HG03520 (cell line): ENCODE measurements around the gene RHOH.
"Not testable (repeated sequence)": the region's sequence is repeated elsewhere in the genome, so short reads cannot be mapped to it uniquely, and the experiment has no call there.

Experiments used
- ATAC-seq: cut with Tn5 transposase; IDR thresholded peaks from one replicate; pipeline ENCODE4 v1.9.1; 2021; ENCODE audit warnings: mild to moderate bottlenecking, moderate library complexity; ENCODE audit not compliant: unreplicated experiment

The RHOH gene, protein sequence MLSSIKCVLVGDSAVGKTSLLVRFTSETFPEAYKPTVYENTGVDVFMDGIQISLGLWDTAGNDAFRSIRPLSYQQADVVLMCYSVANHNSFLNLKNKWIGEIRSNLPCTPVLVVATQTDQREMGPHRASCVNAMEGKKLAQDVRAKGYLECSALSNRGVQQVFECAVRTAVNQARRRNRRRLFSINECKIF

DNA sequence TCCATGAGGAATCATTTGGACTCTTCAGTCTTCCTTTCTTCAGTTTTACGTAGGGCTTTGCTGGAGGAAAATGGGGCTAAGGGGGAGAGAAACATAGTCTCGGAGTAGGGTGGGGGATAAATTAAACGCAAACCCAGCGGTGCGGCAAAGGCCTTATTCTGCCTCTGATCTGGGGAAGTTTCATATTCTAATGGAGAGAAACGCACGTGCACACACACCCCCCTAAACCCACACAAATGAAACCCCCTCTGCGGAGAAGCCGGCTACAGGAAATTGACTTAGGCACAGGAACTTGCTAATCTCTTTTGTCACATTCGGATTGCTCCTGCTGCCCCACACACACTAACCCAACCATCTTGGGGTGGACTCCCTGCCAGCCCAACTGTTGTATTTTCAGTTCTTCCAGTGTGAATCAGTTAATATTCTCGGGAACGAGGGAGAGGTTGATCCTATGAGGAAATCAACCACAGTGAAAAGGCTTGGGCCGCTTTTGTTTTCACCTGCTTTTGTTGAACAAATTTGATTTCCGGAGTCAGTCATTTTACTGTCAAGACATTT is at the start of gene RHOH:
RHOH (plus strand) TSS at position 308 of the 558 bp plus-strand sequence. CDS start 46,356 bp downstream, outside the sequence.
- ATAC-seq = no peak

DNA sequence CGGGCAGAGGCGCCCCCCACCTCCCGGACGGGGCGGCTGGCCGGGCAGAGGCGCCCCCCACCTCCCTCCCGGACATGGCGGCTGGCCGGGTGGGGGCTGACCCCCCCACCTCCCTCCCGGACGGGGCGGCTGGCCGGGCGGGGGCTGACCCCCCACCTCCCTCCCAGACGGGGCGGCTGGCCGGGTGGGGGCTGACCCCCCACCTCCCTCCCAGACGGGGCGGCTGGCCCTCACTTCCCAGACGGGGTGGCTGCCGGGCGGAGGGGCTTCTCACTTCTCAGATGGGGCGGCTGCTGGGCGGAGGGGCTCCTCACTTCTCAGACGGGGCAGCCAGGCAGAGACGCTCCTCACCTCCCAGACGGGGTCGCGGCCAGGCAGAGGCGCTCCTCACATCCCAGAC is 49.3 kb upstream of the RHOH start:
- ATAC-seq = not testable (repeated sequence)

DNA sequence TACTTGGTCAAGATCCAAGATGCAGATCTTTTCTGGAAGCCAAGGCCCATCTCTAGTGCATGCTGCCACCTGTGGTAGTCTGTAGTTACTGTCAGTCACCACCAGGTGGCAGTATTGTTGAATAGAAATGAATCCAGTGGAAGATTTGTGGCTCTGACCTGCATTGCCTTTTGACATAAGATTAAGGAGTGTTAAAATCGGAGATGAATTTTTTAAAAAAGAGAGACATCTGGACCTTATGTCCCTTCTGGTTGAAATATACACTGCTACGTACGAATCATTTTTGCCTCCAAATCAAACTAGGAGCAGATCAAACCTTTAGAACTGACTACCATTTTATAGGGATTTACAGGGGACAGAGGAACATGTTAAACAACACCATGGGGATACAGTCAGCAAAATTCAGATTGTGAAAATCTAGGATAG is 46.9 kb upstream of the RHOH start:
- no peak for ATAC-seq

DNA sequence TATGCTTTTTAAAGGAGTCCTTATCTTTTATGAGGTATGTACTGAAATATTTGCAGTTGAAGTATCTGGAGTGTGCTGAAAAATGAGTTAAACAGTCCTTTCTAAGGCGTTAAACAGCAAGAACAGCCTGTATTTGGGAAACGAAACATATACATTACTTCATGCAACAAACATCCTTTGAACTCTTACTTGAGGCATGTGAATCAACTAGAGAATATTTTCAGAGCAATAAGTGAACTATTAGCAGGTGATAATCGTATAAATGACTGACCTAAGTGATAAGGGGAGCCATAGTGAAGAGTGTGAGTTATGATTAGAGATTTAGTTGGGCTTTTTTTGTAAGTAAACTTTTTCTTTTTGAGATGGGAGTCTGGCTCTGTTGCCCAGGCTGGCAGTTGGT is 45.9 kb upstream of the RHOH start:
- no peak for ATAC-seq

DNA sequence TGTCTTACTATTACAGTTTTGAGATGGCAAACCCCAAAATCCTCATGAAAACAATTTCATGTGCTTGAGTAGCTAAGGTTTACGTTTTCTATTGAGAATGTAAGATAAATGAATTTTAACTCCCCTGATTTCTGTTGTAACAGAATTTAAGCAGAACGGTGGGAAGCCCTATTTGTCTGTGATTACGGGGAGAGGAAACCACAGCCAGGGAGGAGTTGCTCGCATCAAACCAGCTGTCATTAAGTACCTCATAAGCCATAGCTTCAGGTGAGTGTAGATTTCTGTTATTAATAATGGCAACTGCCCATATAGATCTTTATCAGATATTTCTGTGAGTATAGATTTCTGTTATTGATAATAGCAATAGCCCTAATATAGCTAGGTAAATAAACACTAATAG is 44.2 kb upstream of the RHOH start:
- no peak for ATAC-seq

DNA sequence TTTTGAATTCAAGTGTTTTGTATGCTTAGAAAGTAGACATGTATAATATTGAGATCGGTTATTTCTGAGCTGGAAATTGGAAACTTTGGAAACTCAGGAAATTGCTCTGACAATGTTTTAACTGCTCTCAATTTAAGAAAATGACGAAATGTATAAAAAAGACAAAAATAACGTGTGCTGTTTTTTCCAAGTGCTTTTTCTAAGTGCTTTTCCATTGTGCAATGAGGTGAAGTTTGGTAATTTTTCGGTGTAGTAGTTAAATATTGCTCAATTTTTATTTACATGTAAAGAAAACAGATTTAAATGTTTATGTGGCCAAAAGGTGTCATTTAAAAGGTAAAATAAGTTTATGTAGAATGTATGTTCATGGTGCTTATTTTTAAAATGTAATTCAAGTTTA is 39.4 kb upstream of the RHOH start:
- no peak for ATAC-seq

DNA sequence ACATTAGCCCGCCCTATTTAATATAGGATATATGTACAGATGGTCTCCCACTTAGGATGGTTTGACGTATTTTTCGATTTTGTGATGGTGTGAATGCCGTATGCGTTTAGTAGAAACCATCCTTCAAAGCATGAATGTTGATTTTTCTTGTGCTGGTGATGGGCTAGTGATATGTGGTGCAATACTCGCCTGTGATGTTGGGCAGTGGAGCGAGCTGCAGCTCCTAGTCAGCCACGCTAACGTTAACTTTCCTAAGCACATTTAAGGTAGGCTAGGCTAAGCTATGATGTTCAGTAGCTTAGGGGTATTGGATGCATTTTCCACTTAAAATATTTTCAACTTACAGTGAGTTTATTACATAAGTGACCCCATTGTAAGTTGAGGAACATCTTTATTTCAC is 36.6 kb upstream of the RHOH start:
- no peak for ATAC-seq

DNA sequence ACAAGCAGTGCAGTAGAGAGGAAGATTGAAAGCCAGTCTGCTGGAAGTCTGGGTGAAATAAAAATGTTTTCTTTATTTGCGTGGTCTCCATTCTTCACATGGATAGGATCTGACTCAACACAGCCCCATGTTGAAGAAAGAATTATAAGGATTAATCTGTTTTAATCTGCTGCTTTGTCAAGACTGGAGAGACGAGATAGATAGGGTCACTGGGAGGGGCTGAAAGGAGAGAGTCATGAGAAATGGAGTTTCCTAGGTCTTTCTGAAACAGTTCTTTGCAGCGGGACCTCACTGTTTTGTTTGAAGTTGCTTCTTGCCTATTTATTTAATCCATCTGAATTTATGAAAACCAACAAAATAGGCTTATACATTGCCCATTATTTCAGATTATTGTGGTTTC is 32.4 kb upstream of the RHOH start:
- ATAC-seq = no peak

DNA sequence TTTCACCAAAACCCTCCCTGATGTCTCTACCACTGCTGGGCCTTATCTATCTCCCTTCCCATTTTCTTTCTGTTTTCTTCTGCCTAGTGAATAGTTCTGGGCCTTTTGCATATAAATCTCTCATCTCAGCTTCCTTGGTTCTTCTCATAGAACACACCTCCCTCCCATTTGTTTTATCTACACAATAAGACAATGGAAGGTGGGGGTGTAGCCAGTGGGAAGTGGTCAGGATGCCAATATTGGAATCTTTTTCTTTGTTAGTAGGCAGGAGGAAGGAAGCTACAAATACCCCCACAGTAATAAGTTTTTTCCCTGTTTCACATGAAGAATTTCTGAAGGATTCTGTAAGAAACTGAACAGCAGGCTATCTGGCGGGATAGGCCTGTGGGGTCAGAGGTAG is 30.9 kb upstream of the RHOH start:
- no peak for ATAC-seq

DNA sequence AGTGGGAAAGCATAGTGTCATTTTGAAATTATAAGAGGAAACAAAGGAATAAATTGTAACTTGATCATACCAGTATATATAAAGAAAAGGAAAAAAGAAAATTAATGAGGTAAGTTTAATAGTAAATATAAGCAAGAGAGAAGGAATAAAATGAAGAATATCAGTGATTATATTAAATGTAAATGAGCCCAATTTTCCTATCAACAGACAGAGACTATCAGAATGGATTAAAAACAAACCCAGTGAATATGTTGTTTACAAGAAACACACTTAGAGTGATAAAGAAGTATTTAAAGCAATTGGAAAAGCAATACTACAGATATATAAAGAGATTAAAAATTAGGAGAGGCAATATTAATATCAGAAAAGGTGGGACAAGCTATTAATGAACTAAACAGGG is 28.8 kb upstream of the RHOH start:
- no peak for ATAC-seq

DNA sequence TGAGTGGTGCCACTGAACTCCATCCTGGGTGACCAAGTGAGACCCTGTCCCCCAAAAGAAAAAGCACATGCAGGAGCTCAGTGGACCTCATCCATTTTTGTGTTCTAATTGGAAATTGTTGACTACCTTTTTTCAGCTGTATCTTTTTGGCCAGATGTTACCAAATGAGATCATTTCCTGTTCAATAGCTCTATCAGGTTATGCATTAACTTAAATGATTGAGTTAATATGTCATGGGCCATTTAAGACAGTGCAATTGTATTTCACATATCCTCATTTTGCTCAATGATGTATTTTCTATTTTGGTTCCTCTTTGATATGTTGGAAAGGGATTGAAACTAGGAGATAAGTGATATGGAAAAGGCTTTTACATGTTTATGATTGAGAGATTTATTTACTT is 26.2 kb upstream of the RHOH start:
- ATAC-seq = no peak

DNA sequence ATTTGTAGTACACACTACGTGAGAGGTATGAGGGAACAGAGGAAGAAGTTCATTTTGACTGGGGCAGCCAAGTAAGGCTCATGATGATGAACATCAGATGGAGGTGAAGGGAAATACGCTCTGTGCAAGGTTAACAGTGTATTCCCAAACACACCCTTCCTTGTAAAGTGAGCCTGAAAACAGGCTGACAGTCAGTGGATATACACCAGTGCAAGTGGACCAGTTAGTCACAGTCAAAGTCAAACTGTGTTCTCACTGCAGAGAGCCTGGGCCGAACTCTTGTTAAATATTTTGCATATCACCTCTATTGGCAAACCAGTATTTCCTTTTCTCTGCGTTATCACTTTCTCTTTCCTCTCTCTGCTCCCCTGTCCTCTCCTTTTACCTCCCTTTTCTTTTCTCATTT is 23.4 kb upstream of the RHOH start:
- peak; percentile 76 for ATAC-seq

DNA sequence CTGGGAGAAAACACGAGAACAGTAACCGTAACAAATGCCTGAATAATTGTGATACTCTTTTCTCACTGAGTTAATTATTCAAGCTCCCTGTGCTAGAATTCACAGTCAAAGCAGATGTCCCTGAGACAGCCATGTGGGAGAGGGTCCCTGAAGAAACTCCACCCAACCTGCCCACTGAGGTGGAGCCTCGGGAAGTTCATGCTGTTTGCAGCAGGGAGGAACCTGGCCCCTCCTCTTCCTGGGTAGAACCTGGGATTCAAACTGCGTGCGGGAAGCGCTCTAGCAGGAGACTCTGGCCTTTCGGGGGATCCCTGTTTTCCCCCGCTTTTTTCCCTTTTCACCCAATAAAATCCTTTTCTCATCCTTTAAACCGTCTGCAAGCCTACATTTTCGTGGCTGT is 20.2 kb upstream of the RHOH start:
- ATAC-seq = no peak

DNA sequence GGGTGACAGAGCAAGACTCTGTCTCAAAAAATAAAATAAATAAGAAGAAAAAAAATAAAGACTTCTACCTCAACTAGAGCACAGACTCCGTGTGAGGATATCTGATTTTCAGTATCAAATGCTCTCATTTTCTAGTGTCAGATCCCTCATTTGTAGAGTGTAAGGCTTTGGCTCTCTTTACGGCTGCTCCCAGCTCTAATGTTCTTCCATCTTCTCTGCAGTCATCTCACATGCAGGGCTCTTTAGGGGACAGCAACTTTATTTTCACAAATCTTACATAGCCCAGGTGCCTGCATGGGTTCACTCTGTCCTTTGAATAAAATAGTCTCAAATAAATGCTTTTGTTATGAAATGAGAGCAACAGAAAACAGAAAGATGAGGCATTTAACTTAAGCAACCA is 19.2 kb upstream of the RHOH start:
- no peak for ATAC-seq

DNA sequence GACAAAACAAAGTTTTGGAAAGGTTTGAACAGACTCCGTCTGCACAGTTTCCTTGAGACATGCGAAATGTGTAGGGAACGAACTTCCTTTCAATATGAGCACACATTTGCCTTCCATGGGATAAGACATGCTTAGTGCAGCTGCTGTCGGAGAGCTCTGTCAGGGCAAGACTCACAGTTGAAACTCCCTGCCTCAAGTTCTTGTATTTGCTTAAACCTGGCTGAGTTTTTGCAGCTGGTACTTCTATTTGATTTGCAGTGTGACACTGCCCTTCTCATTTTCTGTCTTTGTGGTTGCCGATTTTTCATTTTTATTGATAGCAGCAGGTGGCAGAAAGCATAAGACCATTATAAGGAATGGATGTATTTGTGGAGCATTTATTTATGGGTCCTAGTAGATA is 18.2 kb upstream of the RHOH start:
- ATAC-seq = no peak

DNA sequence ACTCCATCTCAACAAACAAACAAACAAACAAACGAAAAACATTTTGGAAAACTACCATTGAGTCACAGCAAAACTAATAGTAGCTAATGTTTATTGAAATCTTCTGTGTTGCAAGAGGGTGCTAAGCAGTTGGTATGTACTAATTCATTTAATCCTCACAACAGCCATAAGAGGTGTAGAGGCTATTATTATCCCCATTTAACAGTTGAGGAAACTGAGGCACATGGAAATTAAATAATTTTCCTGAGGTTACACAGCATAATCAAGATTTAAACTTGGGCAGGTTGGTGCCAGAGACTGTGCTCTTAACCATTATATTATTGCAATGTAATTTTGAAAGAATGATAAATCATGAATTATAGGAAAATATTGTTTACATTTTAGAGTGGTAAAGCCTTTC is 17.5 kb upstream of the RHOH start:
- ATAC-seq = no peak

DNA sequence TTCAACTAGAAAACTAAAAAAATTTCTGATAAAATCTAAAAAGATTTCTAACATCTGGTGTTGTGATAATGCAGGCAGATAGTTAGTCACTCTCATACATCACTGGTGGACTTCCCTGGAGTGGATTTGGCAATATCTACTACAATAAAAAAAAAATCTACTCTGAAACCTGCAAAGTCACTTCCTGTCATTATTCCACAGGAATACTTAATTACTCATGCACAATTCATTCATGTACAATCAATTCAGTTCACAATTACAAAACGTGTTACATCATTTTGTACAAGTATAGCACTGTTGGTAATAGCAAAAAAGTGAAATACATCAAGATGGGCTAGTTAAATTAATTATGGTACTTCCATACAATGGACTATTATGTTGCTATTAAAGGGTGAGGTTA is 16.5 kb upstream of the RHOH start:
- no peak for ATAC-seq

DNA sequence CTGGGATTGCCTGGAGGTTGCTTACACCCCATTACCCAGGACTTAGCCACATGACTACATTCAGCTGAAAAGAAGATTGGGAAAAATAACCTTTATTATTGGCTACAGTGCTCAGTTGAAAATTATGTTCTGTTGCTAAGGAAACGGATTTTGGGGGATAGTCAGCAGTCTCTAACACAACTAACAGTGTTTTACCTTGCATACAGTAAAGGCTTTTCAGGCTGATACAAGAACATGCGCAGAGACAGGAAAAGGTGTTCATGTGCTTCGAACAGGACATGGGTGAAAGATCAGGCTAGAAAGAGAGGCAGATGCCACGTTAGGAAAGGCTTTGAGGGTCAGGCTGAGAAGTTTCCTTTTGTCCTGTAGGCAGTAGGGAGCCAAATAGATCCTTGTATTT is 14.8 kb upstream of the RHOH start:
- ATAC-seq = no peak

DNA sequence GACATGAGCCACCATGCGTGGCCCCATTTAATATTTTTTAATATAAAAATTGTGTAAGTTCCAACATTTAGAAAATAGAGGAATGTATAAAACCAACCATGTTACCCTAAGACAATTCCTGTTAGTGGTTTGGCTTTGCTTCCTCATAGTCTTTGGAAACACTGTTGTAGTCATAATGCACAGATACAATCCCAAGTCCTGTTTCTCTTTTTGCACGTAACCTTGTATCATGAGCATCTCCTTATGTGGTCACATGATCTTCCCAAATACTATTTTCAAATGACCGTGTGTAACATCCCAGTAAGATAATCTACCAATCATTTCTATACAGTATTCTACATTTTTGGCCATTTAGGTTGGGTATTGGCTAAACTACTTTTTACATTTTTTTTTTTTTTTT is 13.9 kb upstream of the RHOH start:
- ATAC-seq = no peak

DNA sequence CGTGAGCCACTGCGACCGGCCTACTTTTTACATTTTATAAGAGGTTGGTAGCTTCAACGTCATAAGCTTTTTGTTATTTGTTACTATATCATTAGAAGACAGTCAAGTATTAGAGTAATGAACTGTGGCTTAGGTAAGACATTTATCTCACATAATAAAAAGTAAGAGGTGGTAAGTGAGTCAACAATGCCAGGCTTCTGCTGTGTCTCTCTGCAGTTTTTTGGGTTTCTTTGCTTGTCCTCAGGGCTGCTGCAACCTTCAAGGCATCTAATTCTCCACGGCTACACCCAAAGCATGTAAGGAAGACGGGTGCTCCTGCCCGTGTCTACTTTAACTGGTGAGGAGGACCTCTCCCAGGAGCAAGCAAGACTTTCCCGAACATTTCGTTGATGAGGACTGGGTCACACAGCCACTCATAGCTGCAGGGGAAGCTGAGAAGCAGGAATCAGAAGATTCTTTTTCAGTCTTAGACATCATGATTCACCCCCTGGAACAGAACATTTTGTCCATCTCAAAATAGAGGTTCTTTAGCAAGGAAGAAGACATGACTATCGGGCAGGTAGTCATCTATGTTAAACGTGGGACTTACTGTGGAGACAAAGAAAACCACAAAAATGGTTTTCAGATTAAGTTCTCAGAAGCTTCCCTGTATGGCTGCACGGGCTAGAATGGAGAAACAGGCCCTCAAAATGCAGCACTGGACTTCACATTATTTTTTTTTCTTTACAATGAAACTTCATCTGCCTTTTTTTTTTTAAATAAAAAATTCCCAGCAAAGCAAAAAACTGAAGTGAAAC is 13.0 kb upstream of the RHOH start:
- ATAC-seq = no peak

DNA sequence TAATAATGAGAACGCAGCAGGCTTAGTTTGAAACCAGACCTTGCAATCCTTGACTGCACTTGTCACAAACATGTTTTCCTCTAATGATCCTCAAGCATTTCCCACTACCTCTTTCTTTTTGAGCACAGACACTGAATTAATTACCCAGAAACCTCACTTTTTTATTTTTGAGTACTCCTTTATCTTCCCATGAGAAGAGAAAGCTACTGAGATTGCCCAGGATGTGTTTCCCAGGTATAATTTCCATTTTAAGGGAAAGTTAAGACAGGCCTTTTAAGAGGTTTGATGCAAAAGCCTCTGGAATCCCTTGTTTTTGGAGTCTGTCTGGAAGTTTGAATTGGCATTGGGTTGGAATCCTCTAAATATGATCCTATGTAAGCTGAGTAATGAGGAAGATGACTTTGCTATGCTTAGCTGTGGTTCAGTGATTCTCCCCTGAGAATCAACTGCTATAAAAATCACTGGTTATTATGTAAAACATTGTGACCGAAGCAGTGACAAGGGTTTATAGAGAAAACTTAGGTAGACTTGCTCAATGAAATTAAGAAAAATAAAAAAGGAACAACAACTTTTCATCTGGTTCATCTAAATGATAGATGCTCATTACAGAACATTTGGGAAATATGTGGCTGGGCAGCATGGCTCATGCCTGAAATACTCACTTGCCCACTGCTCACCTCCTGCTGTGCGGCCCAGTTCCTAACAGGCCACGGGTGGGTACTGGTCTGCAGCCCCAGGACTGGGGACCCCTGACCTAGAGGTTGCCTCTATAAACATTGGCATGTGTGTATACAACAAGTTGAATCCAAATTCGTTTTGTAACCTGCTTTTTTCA is 10.8 kb upstream of the RHOH start:
- ATAC-seq = no peak

DNA sequence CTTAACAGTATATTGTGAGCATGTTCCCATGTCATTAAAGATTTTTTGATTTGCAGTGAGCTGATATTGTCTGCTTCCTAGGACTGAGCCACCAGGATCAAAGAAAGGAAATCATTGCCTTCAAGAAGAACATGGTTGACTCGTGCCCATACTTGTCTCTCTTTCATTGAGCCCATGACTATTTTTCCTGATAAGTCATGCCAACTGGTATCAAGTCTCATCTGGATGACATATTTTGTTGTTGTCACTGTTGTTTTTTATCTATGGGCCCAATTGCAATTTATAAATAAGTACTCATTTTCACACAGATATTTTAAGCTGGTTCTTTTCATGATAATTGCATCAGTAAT is 10.2 kb upstream of the RHOH start:
- ATAC-seq = no peak
